CD8-positive, alpha-beta memory T cell (primary cell): ENCODE data around the gene CCDC121. TPM values are rescaled to one million over a fixed set of nuclear protein-coding genes. Genes with fewer than 3 reads are reported as not detected.

Source experiments
- polyA plus RNA-seq: library from polyadenylated mRNA; unstranded; fragments of 300-500 nt; fragmentation: Illumina TruSeq; gene quantifications from one replicate; pipeline ENCODE4 v1.2.3, GENCODE V29; 2021
- total RNA-seq, 2 experiments: library from RNA; stranded (reverse); gene quantifications; one replicate each; pipeline ENCODE4 v1.2.3, GENCODE V29; 2021

CCDC121 gene
- total and polyA plus RNA-seq, 3 experiments from 2014 or later, result 0.20 to 0.62 (median 0.58) TPM

Other genes starting within 250 kb of the CCDC121 start
- 1 to 10 TPM; 9.2 to 9.9 TPM for gene ZNF513, start 248.3 kb downstream of the CCDC121 start, total RNA-seq
- gene ZNF513, start 248.3 kb downstream of the CCDC121 start, polyA plus RNA-seq, result 4.7 TPM
- gene PPM1G, start 219.4 kb downstream of the CCDC121 start, total RNA-seq, result 100 to 1,000 TPM; 189 to 191 TPM
- gene PPM1G, start 219.4 kb downstream of the CCDC121 start, polyA plus RNA-seq, result 104 TPM
- 10 to 100 TPM; 77.2 to 81.0 TPM for gene NRBP1, start 200.4 kb downstream of the CCDC121 start, total RNA-seq
- 128 TPM for gene NRBP1, start 200.4 kb downstream of the CCDC121 start, polyA plus RNA-seq
- gene KRTCAP3, start 186.6 kb downstream of the CCDC121 start, total RNA-seq, result 1 to 10 TPM; 4.0 to 5.4 TPM
- 0.71 TPM for gene KRTCAP3, start 186.6 kb downstream of the CCDC121 start, polyA plus RNA-seq
- gene IFT172, start 139.3 kb downstream of the CCDC121 start, total RNA-seq, result 10 to 100 TPM; 12.0 to 13.8 TPM
- gene IFT172, start 139.3 kb downstream of the CCDC121 start, polyA plus RNA-seq, result 5.3 TPM
- under 1 TPM in 1 of 2 experiments, not detected in 1; 0.15 TPM for gene FNDC4, start 133.8 kb downstream of the CCDC121 start, total RNA-seq
- not detected for gene FNDC4, start 133.8 kb downstream of the CCDC121 start, polyA plus RNA-seq
- not detected for gene GCKR, start 132.2 kb downstream of the CCDC121 start, total RNA-seq
- gene GCKR, start 132.2 kb downstream of the CCDC121 start, polyA plus RNA-seq, result not detected
- gene ZNF512, start 46.0 kb downstream of the CCDC121 start, total RNA-seq, result 10 to 100 TPM; 20.6 to 21.8 TPM
- 39.1 TPM for gene ZNF512, start 46.0 kb downstream of the CCDC121 start, polyA plus RNA-seq
- 10 to 100 TPM; 67.3 to 70.5 TPM for gene GPN1, start within 50 bp of the CCDC121 start, total RNA-seq
- gene GPN1, start within 50 bp of the CCDC121 start, polyA plus RNA-seq, result 63.6 TPM
- 10 to 100 TPM; 31.1 to 33.6 TPM for gene SUPT7L, start 34.6 kb upstream of the CCDC121 start, total RNA-seq
- gene SUPT7L, start 34.6 kb upstream of the CCDC121 start, polyA plus RNA-seq, result 24.6 TPM
- gene SLC4A1AP, start 34.9 kb upstream of the CCDC121 start, total RNA-seq, result 10 to 100 TPM; 28.6 to 29.6 TPM
- gene SLC4A1AP, start 34.9 kb upstream of the CCDC121 start, polyA plus RNA-seq, result 29.1 TPM
- gene MRPL33, start 142.7 kb upstream of the CCDC121 start, total RNA-seq, result 10 to 100 TPM; 85.8 to 90.0 TPM
- 251 TPM for gene MRPL33, start 142.7 kb upstream of the CCDC121 start, polyA plus RNA-seq